A673 (cell line): ENCODE data around the gene EHMT1. TPM values are rescaled to one million over a fixed set of nuclear protein-coding genes. Genes with fewer than 3 reads are reported as not detected.

Experiments used
- BruUV-seq: library from RNA; stranded (reverse); fragments of 400-500 nt; replicated peaks from 2 replicates; lab custom pipeline; 2021; lab: Mats Ljungman, UMichigan
- CTCF ChIA-PET: fragments of 300-600 bp; sonication (Branson Sonifier 250); formaldehyde crosslinking; loops from one replicate; lab custom pipeline; 2022; ENCODE audit warnings: antibody characterized with exemption; lab: Charles Lee
- POLR2A ChIA-PET: fragments of 300-600 bp; sonication (Branson Sonifier 250); formaldehyde crosslinking; loops from one replicate; lab custom pipeline; 2022; ENCODE audit warnings: antibody characterized with exemption; ENCODE audit not compliant: low non-redundant PET; lab: Charles Lee
- DNase-seq: peaks from one replicate; pipeline ENCODE4 v3.0.0-alpha.2; 2015; ENCODE audit warnings: low spot score
- H3K27ac ChIP-seq: fragments of 200-600 bp; sonication (generic); 2 replicates; pipeline ENCODE4 v1.5.1; 2016; ENCODE audit warnings: mixed run types, low read depth, mild to moderate bottlenecking, mixed read lengths, antibody characterized with exemption, low read length; ENCODE audit not compliant: poor library complexity, severe bottlenecking
- H3K27me3 ChIP-seq: fragments of 200-600 bp; sonication (generic); replicated peaks from 2 replicates; pipeline ENCODE4 v1.6.1; 2017; ENCODE audit warnings: mixed run types, low read depth, mild to moderate bottlenecking, mixed read lengths, antibody characterized with exemption, low read length; ENCODE audit not compliant: insufficient read depth, poor library complexity
- H3K36me3 ChIP-seq: fragments of 200-600 bp; sonication (generic); 2 replicates; pipeline ENCODE4 v1.6.1; 2016; ENCODE audit warnings: mixed run types, mild to moderate bottlenecking, mixed read lengths, antibody characterized with exemption, low read length; ENCODE audit not compliant: insufficient read depth, poor library complexity, severe bottlenecking
- H3K4me1 ChIP-seq: fragments of 200-600 bp; sonication (generic); 2 replicates; pipeline ENCODE4 v1.6.1; 2017; ENCODE audit warnings: mixed run types, mild to moderate bottlenecking, mixed read lengths, antibody characterized with exemption, low read length; ENCODE audit not compliant: insufficient read depth, poor library complexity, severe bottlenecking
- H3K4me3 ChIP-seq: fragments of 200-600 bp; sonication (generic); 2 replicates; pipeline ENCODE4 v1.5.1; 2016; ENCODE audit warnings: low read depth, mixed run types, mild to moderate bottlenecking, mixed read lengths, low read length; ENCODE audit not compliant: poor library complexity, severe bottlenecking
- H3K9me3 ChIP-seq: fragments of 200-600 bp; sonication (generic); 2 replicates; pipeline ENCODE4 v1.6.1; 2016; ENCODE audit warnings: mixed run types, low read depth, mild to moderate bottlenecking, mixed read lengths, antibody characterized with exemption, low read length; ENCODE audit not compliant: poor library complexity, severe bottlenecking
- EZH2 ChIP-seq: fragments of 200-600 bp; sonication (generic); IDR thresholded peaks from 2 replicates; pipeline ENCODE4 v1.6.1; 2017; ENCODE audit warnings: borderline replicate concordance, low read depth, mild to moderate bottlenecking, mixed read lengths, antibody characterized with exemption, low read length; ENCODE audit not compliant: poor library complexity, severe bottlenecking
- intact Hi-C: fragments of 100-400 bp; cut with micrococcal nuclease; formaldehyde crosslinking; loops from one replicate; pipeline ENCODE4 v1.10.0; 2022; ENCODE audit not compliant: unreplicated experiment
- total RNA-seq: library from RNA; stranded (reverse); gene quantifications from 2 replicates; pipeline ENCODE4 v1.2.3, GENCODE V29; 2021
- TF ChIP-seq, protein P1 (sequence below): fragments of 300-800, 200-600 bp; sonication (generic); conservative IDR thresholded peaks from 2 replicates; pipeline ENCODE4 v1.5.1; 2017; ENCODE audit warnings: low read depth, mild to moderate bottlenecking, antibody characterized with exemption, low read length, moderate library complexity, mixed read lengths

EHMT1 gene
- total RNA-seq, 1 experiment from 2014 or later, result 115 TPM

DNA sequence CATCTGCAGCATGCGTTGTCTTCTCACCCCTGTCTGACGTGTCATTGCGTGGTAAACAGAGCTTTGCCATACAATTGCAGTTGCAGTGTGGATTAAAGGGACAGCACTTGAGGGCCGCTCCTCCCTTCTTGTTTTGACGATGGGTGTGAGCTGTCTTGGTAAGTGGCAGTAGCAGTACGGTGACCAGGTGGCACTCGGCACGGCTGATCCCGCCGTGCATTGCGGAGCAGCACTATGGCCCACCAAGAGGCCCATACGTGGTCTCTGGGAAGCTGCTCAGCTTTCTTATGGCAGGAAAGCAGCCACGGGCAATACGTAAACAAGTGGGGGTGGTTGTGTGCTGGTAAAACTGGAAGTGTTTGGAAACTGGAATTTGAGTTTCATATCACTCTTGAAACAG is 25.1 kb downstream of the EHMT1 start:
- BruUV-seq, result no TSS peak
- Histone ChIP-seq H3K27ac (no peak overlapping the region), H3K36me3 (no peaks in the 10 kb centered on the region), H3K27me3 (no peaks in the 10 kb centered on the region), H3K4me3 (no peak overlapping the region), H3K4me1 (no peaks in the 10 kb centered on the region), H3K9me3 (no peaks in the 10 kb centered on the region)
- ChIA-PET POLR2A (no interaction called here), CTCF (no interaction called here)
- no peak for DNase-seq
- no peak for TF ChIP-seq EZH2
- TF ChIP-seq, protein P1, sequence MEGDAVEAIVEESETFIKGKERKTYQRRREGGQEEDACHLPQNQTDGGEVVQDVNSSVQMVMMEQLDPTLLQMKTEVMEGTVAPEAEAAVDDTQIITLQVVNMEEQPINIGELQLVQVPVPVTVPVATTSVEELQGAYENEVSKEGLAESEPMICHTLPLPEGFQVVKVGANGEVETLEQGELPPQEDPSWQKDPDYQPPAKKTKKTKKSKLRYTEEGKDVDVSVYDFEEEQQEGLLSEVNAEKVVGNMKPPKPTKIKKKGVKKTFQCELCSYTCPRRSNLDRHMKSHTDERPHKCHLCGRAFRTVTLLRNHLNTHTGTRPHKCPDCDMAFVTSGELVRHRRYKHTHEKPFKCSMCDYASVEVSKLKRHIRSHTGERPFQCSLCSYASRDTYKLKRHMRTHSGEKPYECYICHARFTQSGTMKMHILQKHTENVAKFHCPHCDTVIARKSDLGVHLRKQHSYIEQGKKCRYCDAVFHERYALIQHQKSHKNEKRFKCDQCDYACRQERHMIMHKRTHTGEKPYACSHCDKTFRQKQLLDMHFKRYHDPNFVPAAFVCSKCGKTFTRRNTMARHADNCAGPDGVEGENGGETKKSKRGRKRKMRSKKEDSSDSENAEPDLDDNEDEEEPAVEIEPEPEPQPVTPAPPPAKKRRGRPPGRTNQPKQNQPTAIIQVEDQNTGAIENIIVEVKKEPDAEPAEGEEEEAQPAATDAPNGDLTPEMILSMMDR, result no peak
- intact Hi-C loops, result no loop called here

DNA sequence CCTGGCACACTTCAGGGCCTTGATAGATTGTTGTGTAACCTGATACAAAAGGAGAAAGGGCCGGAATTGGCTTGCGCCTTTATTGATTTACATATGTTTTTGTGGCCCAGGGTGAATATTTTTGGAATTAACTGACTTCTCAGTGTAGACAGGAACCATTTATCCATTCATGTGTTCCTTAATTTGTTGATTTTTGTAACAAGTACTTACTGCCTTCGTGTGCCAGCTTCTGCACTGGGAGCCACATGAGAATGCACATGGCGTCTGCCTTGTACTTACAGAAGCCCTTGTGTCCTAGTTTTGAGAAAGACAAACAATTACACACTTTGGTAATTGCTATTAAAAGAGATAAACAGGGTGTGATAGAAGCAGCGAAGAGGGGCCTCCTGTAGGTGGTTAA is 26.4 kb downstream of the EHMT1 start:
- TF ChIP-seq, protein P1, result no peak
- TF ChIP-seq EZH2, result no peak
- Histone ChIP-seq H3K27me3 (no peaks in the 10 kb centered on the region), H3K9me3 (no peaks in the 10 kb centered on the region), H3K36me3 (no peaks in the 10 kb centered on the region), H3K4me1 (no peaks in the 10 kb centered on the region), H3K4me3 (no peak overlapping the region), H3K27ac (no peak overlapping the region)
- CTCF ChIA-PET, result no interaction called here
- BruUV-seq, result no TSS peak
- POLR2A ChIA-PET, result no interaction called here
- intact Hi-C loops, result no loop called here
- no peak for DNase-seq

DNA sequence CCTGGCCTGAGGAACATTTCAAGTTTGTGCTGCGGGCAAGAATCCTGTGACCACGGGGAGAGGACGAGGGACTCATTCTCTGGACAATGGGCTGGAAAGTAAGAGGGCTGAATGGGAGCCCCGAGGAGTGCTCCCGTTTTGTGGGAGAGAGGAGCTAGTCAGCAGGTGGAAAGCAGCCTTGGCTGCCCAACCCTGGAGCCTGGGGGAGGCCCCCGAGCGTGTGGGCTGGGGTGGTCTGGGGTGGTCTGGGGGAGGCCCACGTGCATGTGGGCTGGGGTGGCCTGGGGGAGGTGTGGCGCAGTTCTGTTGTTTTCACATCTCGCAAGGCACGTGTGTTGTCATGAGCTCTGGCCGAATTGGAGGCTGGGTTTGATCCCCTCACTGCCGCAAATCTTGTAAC is 27.5 kb downstream of the EHMT1 start:
- DNase-seq, result no peak
- Histone ChIP-seq H3K4me3 (no peak overlapping the region), H3K4me1 (no peaks in the 10 kb centered on the region), H3K36me3 (peaks cover 3% of the 10 kb centered on the region), H3K27me3 (no peaks in the 10 kb centered on the region), H3K27ac (no peak overlapping the region), H3K9me3 (no peaks in the 10 kb centered on the region)
- intact Hi-C loops, result no loop called here
- POLR2A ChIA-PET, result no interaction called here
- TF ChIP-seq, protein P1, result no peak
- TF ChIP-seq EZH2, result no peak
- no TSS peak for BruUV-seq
- CTCF ChIA-PET, result no interaction called here
